ENCODE results near the gene MGAT3.
"Not testable (repeated sequence)": the region's sequence is repeated elsewhere in the genome, so short reads cannot be mapped to it uniquely, and the experiment has no call there.

Gene MGAT3, protein sequence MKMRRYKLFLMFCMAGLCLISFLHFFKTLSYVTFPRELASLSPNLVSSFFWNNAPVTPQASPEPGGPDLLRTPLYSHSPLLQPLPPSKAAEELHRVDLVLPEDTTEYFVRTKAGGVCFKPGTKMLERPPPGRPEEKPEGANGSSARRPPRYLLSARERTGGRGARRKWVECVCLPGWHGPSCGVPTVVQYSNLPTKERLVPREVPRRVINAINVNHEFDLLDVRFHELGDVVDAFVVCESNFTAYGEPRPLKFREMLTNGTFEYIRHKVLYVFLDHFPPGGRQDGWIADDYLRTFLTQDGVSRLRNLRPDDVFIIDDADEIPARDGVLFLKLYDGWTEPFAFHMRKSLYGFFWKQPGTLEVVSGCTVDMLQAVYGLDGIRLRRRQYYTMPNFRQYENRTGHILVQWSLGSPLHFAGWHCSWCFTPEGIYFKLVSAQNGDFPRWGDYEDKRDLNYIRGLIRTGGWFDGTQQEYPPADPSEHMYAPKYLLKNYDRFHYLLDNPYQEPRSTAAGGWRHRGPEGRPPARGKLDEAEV

DNA sequence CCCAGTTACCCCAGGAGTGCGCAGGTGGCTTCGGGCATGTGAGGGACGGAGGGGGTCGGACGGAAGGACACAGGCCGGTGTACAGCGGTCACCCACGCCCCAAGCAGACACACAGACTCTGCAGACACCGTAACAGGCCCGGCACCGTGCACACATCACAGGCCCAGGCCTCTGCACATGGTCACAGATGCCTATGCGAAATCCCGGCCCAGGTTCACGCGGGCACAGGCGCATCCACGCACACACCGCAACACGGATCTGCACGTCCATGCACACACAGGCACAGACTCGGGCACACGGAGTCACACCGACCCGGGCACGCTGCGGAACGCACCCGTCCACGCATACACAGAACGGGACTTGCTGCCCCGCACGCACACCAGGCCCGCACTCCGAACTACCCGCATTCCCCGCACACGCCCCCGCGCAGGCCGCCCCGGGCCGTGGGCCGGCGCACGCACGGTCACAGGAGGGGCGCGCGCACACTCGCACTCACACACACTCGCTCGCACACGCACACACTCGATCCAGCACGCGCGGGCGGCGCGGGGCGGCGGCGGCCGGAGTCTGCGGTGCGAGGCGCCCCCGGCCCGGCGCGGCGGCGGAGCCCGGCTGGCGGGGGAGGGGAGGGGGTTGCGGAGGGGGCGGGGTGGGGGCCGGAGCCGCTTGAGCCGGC, at the start of gene MGAT3:
Gene MGAT3, plus strand, starts transcription at position 491 of the 676 bp plus-strand sequence. CDS start 30,336 bp downstream, outside the sequence.
- Histone ChIP-seq H3K27me3 (ENCODE audit: insufficient read depth, low read length) (peaks cover 22% of the 10 kb centered on the region), H3K4me3 (ENCODE audit: low read depth, low read length) (peak within 1 kb of the TSS; percentile 25; the same call in 1 of the 2 replicates), H2AFZ (ENCODE audit: low read length, unreplicated experiment) (no peak within 1 kb of the TSS), H3K79me2 (ENCODE audit: control insufficient read depth, insufficient read depth, low read length, unreplicated experiment) (no peaks in the 10 kb centered on the region), H3K27ac (ENCODE audit: low read depth, low read length) (no peak within 1 kb of the TSS), H3K36me3 (ENCODE audit: insufficient read depth, low read length) (no peaks in the 10 kb centered on the region), H3K4me1 (ENCODE audit: control insufficient read depth, insufficient read depth, low read length, unreplicated experiment) (peaks cover 3% of the 10 kb centered on the region)

DNA sequence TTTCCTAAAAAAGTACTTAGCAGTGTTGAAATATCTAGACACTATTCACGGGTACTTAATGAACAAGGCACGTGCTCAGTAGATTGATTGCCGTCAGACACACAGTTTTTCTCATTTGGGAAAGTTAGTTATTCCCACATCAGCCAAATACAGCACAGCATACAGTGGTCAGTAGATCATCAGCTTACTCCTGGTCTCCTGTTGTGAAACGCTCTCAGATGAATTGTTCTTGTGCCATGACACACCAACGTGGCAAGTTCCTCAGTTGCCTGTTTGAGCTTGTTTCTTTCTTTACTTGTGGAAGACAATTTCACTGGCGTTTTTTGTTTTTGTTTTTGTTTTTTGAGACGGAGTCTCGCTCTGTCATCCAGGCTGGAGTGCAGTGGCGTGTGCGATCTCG, 48.6 kb upstream of the MGAT3 start:
- no peak overlapping the region for H2AFZ ChIP-seq (ENCODE audit: low read length, unreplicated experiment)
- no peaks in the 10 kb centered on the region for H3K27me3 ChIP-seq (ENCODE audit: insufficient read depth, low read length)
- no peaks in the 10 kb centered on the region for H3K36me3 ChIP-seq (ENCODE audit: insufficient read depth, low read length)
- no peaks in the 10 kb centered on the region for H3K79me2 ChIP-seq (ENCODE audit: control insufficient read depth, insufficient read depth, low read length, unreplicated experiment)
- H3K4me3 ChIP-seq (ENCODE audit: low read depth, low read length) = no peak overlapping the region
- H3K27ac ChIP-seq (ENCODE audit: low read depth, low read length) = no peak overlapping the region
- peaks cover 13% of the 10 kb centered on the region for H3K4me1 ChIP-seq (ENCODE audit: control insufficient read depth, insufficient read depth, low read length, unreplicated experiment)

DNA sequence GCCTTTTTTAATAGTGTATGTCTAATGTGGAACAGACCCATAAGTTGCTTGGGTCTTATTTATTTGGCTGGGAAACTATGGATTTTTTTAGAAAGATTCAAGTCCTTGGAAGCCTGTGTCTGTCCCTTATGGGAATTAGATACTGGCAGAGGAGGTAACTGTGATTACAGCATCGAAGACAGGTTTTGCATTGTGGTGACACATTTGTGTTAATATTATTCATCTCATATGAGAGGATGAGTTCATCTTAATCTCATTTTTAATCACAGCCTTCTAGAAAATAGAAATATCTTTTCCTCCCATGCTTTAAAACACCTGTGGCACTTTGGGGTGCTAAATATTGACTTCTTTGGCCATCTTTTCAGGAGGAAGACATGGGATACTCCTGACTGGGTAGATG, 48.0 kb upstream of the MGAT3 start:
- H3K4me1 ChIP-seq (ENCODE audit: control insufficient read depth, insufficient read depth, low read length, unreplicated experiment) = peaks cover 13% of the 10 kb centered on the region
- H2AFZ ChIP-seq (ENCODE audit: low read length, unreplicated experiment) = no peak overlapping the region
- H3K79me2 ChIP-seq (ENCODE audit: control insufficient read depth, insufficient read depth, low read length, unreplicated experiment) = no peaks in the 10 kb centered on the region
- no peaks in the 10 kb centered on the region for H3K27me3 ChIP-seq (ENCODE audit: insufficient read depth, low read length)
- H3K27ac ChIP-seq (ENCODE audit: low read depth, low read length) = no peak overlapping the region
- H3K4me3 ChIP-seq (ENCODE audit: low read depth, low read length) = no peak overlapping the region
- no peaks in the 10 kb centered on the region for H3K36me3 ChIP-seq (ENCODE audit: insufficient read depth, low read length)

DNA sequence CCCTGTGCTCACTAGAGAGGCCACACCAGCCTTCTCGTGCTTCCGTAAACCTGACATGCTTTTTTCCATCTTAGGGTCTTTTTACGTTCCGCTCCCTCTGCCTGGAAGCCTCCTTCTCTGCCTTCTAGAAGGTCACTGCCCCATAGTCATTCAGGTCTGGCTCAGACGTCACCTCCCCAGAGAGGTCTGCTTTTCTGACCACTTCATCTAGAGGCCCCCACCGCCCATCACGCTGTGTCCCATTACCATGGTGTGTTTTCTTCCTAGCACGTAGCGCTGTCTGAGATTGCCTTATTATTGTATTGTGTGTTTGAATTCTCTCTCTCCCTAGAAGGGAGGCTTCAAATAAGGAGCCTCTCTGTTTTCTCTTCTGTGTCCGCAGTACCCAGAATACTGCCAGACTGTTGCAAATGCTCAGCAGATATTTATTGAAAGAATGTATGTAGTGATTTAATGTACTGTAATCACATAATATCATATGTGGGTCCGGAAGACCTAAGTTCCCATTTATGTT, 47.2 kb upstream of the MGAT3 start:
- H3K4me1 ChIP-seq (ENCODE audit: control insufficient read depth, insufficient read depth, low read length, unreplicated experiment) = peaks cover 13% of the 10 kb centered on the region
- no peaks in the 10 kb centered on the region for H3K36me3 ChIP-seq (ENCODE audit: insufficient read depth, low read length)
- H3K27me3 ChIP-seq (ENCODE audit: insufficient read depth, low read length) = no peaks in the 10 kb centered on the region
- H3K27ac ChIP-seq (ENCODE audit: low read depth, low read length) = no peak overlapping the region
- H2AFZ ChIP-seq (ENCODE audit: low read length, unreplicated experiment) = no peak overlapping the region
- H3K79me2 ChIP-seq (ENCODE audit: control insufficient read depth, insufficient read depth, low read length, unreplicated experiment) = no peaks in the 10 kb centered on the region
- H3K4me3 ChIP-seq (ENCODE audit: low read depth, low read length) = no peak overlapping the region

DNA sequence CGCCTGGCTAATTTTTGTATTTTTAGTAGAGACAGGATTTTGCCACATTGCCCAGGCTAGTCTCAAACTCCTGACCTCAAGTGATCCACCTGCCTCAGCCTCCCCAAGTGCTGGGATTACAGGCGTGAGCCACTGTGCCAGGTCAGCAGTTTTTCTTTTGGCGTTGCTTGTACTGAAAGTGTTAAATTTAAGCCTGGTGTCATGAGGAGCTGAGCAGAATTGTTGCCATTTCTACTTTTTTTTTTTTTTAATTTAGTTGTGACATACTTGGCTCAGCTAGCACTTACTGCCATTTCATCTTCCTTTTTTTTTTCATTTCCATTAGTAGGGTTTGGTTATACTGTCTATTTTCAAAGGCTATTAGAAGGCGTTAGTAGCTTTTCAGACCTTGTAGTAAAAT, 46.5 kb upstream of the MGAT3 start:
- Histone ChIP-seq H3K27me3 (ENCODE audit: insufficient read depth, low read length) (no peaks in the 10 kb centered on the region), H3K4me3 (ENCODE audit: low read depth, low read length) (no peak overlapping the region), H3K27ac (ENCODE audit: low read depth, low read length) (no peak overlapping the region), H3K79me2 (ENCODE audit: control insufficient read depth, insufficient read depth, low read length, unreplicated experiment) (no peaks in the 10 kb centered on the region), H2AFZ (ENCODE audit: low read length, unreplicated experiment) (no peak overlapping the region), H3K4me1 (ENCODE audit: control insufficient read depth, insufficient read depth, low read length, unreplicated experiment) (peaks cover 6% of the 10 kb centered on the region), H3K36me3 (ENCODE audit: insufficient read depth, low read length) (no peaks in the 10 kb centered on the region)

DNA sequence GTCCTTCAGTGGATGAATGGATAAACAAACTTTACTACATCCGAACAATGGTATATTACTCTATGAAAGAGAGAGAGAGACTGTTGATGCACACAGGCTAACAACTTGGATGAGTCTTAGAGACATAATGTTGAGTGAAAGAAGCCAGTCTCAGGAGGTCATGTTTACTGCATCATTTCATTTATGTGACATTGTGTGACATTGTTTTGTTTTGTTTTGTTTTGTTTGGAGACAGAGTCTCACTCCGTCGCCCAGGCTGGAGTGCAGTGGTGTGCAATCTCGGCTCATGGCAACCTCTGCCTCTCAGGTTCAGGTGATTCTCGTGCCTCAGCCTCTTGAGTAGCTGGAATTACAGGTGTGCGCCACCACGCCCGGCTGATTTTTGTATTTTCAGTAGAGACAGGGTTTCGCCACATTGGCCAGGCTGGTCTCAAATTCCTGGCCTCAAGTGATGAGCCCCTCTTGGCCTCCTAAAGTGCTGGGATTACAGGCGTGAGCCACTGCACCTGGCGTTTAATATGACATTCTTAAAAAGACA, 44.9 kb upstream of the MGAT3 start:
- H3K4me3 ChIP-seq (ENCODE audit: low read depth, low read length); H2AFZ ChIP-seq (ENCODE audit: low read length, unreplicated experiment); H3K27ac ChIP-seq (ENCODE audit: low read depth, low read length); H3K27me3 ChIP-seq (ENCODE audit: insufficient read depth, low read length); H3K79me2 ChIP-seq (ENCODE audit: control insufficient read depth, insufficient read depth, low read length, unreplicated experiment); H3K4me1 ChIP-seq (ENCODE audit: control insufficient read depth, insufficient read depth, low read length, unreplicated experiment); H3K36me3 ChIP-seq (ENCODE audit: insufficient read depth, low read length): not testable (repeated sequence)

DNA sequence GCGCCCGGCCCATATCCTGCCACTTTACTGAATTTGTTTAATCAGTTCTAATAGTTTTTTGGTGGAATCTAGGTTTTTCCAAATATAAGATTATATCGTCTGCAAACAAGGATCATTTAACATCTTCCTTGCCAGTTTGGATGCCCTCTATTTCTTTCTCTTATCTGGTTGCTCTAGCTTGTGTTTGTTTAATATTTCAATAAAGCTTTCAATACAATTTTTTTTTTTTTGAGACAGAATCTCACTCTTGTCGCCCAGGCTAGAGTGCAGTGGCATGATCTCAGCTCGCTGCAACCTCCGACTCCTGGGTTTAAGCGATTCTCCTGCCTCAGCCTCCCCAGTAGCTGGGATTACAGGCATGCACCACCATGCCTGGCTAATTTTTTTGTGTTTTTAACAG, 43.6 kb upstream of the MGAT3 start:
- not testable (repeated sequence) for H2AFZ ChIP-seq (ENCODE audit: low read length, unreplicated experiment); H3K4me1 ChIP-seq (ENCODE audit: control insufficient read depth, insufficient read depth, low read length, unreplicated experiment); H3K79me2 ChIP-seq (ENCODE audit: control insufficient read depth, insufficient read depth, low read length, unreplicated experiment); H3K27me3 ChIP-seq (ENCODE audit: insufficient read depth, low read length); H3K4me3 ChIP-seq (ENCODE audit: low read depth, low read length); H3K36me3 ChIP-seq (ENCODE audit: insufficient read depth, low read length); H3K27ac ChIP-seq (ENCODE audit: low read depth, low read length)

DNA sequence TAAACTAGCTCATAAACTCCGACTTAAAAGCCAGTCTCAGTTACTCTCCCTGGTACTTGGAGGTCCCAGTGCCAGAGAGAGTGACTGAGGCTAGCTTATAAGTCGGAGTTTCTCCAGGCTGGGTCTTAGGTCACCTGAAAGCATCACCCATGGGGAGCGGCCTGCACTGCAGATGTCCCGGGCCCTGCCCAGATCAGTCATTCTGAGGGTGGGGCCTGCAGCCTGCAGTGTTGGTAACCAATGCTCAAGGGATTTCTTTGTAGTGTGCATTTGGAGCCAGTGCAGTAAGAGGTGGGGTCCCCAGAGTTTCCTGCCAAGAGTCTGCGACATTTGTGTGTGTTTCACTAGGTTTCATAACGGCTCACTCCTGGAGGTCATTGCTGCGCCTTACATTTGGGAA, 42.4 kb upstream of the MGAT3 start:
- no peaks in the 10 kb centered on the region for H3K79me2 ChIP-seq (ENCODE audit: control insufficient read depth, insufficient read depth, low read length, unreplicated experiment)
- no peak overlapping the region for H3K27ac ChIP-seq (ENCODE audit: low read depth, low read length)
- no peaks in the 10 kb centered on the region for H3K36me3 ChIP-seq (ENCODE audit: insufficient read depth, low read length)
- no peak overlapping the region for H2AFZ ChIP-seq (ENCODE audit: low read length, unreplicated experiment)
- H3K27me3 ChIP-seq (ENCODE audit: insufficient read depth, low read length) = no peaks in the 10 kb centered on the region
- H3K4me3 ChIP-seq (ENCODE audit: low read depth, low read length) = no peak overlapping the region
- H3K4me1 ChIP-seq (ENCODE audit: control insufficient read depth, insufficient read depth, low read length, unreplicated experiment) = no peaks in the 10 kb centered on the region

DNA sequence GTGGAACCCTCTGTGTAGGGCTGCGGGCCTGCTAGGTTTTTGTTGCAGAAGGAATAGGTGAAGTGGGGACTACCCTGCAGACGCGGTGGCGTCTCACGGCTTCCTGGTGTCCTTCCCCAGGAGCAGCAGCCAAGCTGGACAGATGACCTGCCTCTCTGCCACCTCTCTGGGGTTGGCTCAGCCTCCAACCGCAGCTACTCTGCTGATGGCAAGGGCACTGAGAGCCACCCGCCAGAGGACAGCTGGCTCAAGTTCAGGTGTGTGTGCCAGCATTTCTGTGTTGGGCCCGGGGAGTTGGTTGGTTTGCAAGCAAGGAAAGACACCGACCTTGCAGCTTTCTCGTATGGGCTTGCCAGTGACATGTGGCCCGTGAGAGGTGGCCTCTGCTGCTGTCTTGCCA, 41.9 kb upstream of the MGAT3 start:
- Histone ChIP-seq H2AFZ (ENCODE audit: low read length, unreplicated experiment) (no peak overlapping the region), H3K79me2 (ENCODE audit: control insufficient read depth, insufficient read depth, low read length, unreplicated experiment) (no peaks in the 10 kb centered on the region), H3K27me3 (ENCODE audit: insufficient read depth, low read length) (no peaks in the 10 kb centered on the region), H3K4me3 (ENCODE audit: low read depth, low read length) (no peak overlapping the region), H3K36me3 (ENCODE audit: insufficient read depth, low read length) (no peaks in the 10 kb centered on the region), H3K27ac (ENCODE audit: low read depth, low read length) (no peak overlapping the region), H3K4me1 (ENCODE audit: control insufficient read depth, insufficient read depth, low read length, unreplicated experiment) (no peaks in the 10 kb centered on the region)

DNA sequence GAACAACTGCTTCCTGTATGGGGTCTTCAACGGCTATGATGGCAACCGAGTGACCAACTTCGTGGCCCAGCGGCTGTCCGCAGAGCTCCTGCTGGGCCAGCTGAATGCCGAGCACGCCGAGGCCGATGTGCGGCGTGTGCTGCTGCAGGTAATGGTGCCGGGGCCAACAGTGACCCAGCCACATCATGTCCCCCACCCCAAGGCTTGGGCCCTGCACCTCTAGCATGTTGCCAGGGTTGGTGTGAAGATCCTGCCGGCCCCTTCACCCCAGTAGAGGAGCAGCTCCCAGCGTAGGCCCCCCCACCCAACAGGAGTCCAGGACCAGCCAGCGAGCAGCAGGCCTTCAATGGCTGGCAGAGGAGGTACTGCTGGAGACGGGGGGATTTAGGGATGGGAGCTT, 41.3 kb upstream of the MGAT3 start:
- H3K27me3 ChIP-seq (ENCODE audit: insufficient read depth, low read length) = no peaks in the 10 kb centered on the region
- H3K4me1 ChIP-seq (ENCODE audit: control insufficient read depth, insufficient read depth, low read length, unreplicated experiment) = no peaks in the 10 kb centered on the region
- no peak overlapping the region for H2AFZ ChIP-seq (ENCODE audit: low read length, unreplicated experiment)
- no peaks in the 10 kb centered on the region for H3K79me2 ChIP-seq (ENCODE audit: control insufficient read depth, insufficient read depth, low read length, unreplicated experiment)
- H3K36me3 ChIP-seq (ENCODE audit: insufficient read depth, low read length) = no peaks in the 10 kb centered on the region
- no peak overlapping the region for H3K27ac ChIP-seq (ENCODE audit: low read depth, low read length)
- no peak overlapping the region for H3K4me3 ChIP-seq (ENCODE audit: low read depth, low read length)

All from ACC112 (cell line).